ENCODE measurements around the gene SLC22A17. TPM values are rescaled to one million over a fixed set of nuclear protein-coding genes. Genes with fewer than 3 reads are reported as not detected.

SLC22A17 gene
- total RNA-seq, 1 donor from 2014 or later, result 29.3 TPM

DNA sequence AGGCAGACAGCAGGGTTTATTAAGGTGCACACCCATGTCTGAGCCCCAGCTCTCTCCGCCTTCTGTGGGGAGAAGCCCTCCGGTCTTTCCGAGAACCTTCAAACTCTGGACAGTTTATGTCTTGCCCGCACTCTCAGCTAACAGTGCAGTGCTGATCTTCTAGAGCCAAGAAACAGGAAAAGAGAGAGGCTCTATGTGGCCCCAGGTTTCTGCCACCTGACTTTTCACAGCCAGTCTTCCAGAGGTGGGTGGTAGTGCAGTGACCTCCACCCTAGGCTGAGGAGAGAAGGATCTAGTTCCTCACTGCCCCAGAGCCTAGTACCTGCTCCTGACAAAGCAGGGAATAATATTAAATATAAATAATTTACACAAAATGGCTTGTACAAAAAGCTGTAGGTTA lies 4.0 kb upstream of the SLC22A17 start:
- Histone ChIP-seq H3K4me2 (ENCODE audit: low read length) (no peak overlapping the region), H3K9ac (ENCODE audit: low read length) (no peak overlapping the region), H3K27ac (ENCODE audit: low read depth, low read length) (no peak overlapping the region), H3K79me2 (ENCODE audit: insufficient read depth, low read length) (no peaks in the 10 kb centered on the region), H2AFZ (ENCODE audit: low read depth, low read length) (no peak overlapping the region), H3K4me1 (ENCODE audit: insufficient read depth, low read length) (peaks cover 2% of the 10 kb centered on the region), H3K4me3 (ENCODE audit: insufficient read depth, low read depth, low read length) (no peak overlapping the region), H3K27me3 (ENCODE audit: insufficient read depth, low read length) (peaks cover 2% of the 10 kb centered on the region), H4K20me1 (ENCODE audit: insufficient read depth, low read length) (peaks cover 7% of the 10 kb centered on the region), H3K36me3 (ENCODE audit: insufficient read depth, low read length) (peaks cover 3% of the 10 kb centered on the region), H3K9me3 (ENCODE audit: insufficient read depth, low read depth, low read length) (no peaks in the 10 kb centered on the region)
- peaks cover 4% of the 10 kb centered on the region for H3K9me3 Mint-ChIP-seq (ENCODE audit: unreplicated experiment)
- peaks cover 17% of the 10 kb centered on the region for H3K27me3 Mint-ChIP-seq (ENCODE audit: low read depth, unreplicated experiment)
- peaks cover 2% of the 10 kb centered on the region for H3K4me1 Mint-ChIP-seq (ENCODE audit: low read depth, unreplicated experiment)
- FAIRE-seq, result no peak
- peaks cover 3% of the 10 kb centered on the region for H3K36me3 Mint-ChIP-seq (ENCODE audit: low read depth, unreplicated experiment)
- no peak for TF ChIP-seq EZH2 (IDR thresholded peaks at IDR 0.05; ENCODE audit: insufficient read depth, low read length)
- TF ChIP-seq, protein P1, sequence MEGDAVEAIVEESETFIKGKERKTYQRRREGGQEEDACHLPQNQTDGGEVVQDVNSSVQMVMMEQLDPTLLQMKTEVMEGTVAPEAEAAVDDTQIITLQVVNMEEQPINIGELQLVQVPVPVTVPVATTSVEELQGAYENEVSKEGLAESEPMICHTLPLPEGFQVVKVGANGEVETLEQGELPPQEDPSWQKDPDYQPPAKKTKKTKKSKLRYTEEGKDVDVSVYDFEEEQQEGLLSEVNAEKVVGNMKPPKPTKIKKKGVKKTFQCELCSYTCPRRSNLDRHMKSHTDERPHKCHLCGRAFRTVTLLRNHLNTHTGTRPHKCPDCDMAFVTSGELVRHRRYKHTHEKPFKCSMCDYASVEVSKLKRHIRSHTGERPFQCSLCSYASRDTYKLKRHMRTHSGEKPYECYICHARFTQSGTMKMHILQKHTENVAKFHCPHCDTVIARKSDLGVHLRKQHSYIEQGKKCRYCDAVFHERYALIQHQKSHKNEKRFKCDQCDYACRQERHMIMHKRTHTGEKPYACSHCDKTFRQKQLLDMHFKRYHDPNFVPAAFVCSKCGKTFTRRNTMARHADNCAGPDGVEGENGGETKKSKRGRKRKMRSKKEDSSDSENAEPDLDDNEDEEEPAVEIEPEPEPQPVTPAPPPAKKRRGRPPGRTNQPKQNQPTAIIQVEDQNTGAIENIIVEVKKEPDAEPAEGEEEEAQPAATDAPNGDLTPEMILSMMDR (IDR thresholded peaks at IDR 0.05; ENCODE audit: insufficient read depth, low read depth, low read length), result no peak
- H3K27ac Mint-ChIP-seq (ENCODE audit: unreplicated experiment), result no peak overlapping the region
- no peak for DNase-seq (ENCODE audit: low read depth)
- H3K4me3 Mint-ChIP-seq (ENCODE audit: unreplicated experiment), result no peak overlapping the region

DNA sequence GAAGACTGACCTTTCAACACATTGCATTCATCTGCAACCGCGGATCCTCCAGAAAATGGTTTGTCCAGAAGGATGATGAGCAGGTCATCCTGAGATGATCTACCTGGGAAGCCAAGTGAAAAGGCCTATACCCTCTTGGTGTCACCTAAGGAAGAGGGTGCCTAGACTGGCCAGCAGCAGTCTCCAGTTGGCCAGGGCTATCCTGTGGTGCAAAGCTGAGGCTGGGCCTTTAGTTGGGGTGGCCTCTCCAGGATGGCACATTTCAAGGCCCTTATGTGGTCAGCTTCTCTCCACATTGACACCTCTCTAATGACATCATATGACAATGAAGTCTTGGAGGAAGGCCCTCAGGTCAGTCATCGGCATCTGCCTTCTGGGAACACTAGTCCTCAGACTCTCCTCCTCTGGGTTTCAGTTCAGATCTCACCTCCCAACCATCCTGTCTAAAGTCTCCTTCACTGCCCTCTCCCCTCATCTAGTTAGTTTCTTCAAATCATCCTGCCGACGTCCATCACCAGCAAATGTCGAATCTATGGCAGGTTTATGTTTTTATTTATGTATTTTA lies 3.3 kb upstream of the SLC22A17 start:
- Mint-ChIP-seq H3K4me3 (ENCODE audit: unreplicated experiment) (no peak overlapping the region), H3K36me3 (ENCODE audit: low read depth, unreplicated experiment) (peaks cover 7% of the 10 kb centered on the region), H3K27ac (ENCODE audit: unreplicated experiment) (no peak overlapping the region), H3K27me3 (ENCODE audit: low read depth, unreplicated experiment) (peaks cover 21% of the 10 kb centered on the region), H3K9me3 (ENCODE audit: unreplicated experiment) (peaks cover 4% of the 10 kb centered on the region), H3K4me1 (ENCODE audit: low read depth, unreplicated experiment) (peaks cover 2% of the 10 kb centered on the region)
- Histone ChIP-seq H3K9ac (ENCODE audit: low read length) (no peak overlapping the region), H3K4me3 (ENCODE audit: insufficient read depth, low read depth, low read length) (no peak overlapping the region), H3K79me2 (ENCODE audit: insufficient read depth, low read length) (no peaks in the 10 kb centered on the region), H3K27me3 (ENCODE audit: insufficient read depth, low read length) (peaks cover 2% of the 10 kb centered on the region), H3K36me3 (ENCODE audit: insufficient read depth, low read length) (peaks cover 3% of the 10 kb centered on the region), H3K4me2 (ENCODE audit: low read length) (no peak overlapping the region), H4K20me1 (ENCODE audit: insufficient read depth, low read length) (peaks cover 7% of the 10 kb centered on the region), H3K9me3 (ENCODE audit: insufficient read depth, low read depth, low read length) (no peaks in the 10 kb centered on the region), H3K27ac (ENCODE audit: low read depth, low read length) (no peak overlapping the region), H2AFZ (ENCODE audit: low read depth, low read length) (no peak overlapping the region), H3K4me1 (ENCODE audit: insufficient read depth, low read length) (no peaks in the 10 kb centered on the region)
- no peak for FAIRE-seq
- TF ChIP-seq, protein P1 (IDR thresholded peaks at IDR 0.05; ENCODE audit: insufficient read depth, low read depth, low read length), result no peak
- TF ChIP-seq EZH2 (IDR thresholded peaks at IDR 0.05; ENCODE audit: insufficient read depth, low read length), result no peak
- DNase-seq (ENCODE audit: low read depth), result no peak

DNA sequence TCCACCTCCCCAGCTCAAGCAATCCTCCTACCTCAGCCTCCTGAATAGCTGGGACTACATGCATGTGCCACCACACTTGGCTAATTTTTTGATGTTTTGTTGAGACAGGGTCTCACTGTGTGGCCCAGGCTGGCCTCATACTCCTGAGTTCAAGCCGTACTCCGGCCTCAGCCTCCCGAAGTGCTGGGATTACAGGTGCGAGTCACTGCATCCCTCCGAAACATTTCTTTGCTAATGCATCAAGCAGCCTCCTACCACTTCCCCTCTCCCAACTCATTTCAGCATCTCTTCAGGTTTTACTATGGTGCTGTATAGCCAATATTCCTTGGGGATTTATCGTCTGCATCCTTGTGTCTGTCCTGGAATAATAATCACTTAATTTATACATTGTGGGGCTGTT lies 2.3 kb upstream of the SLC22A17 start:
- Mint-ChIP-seq H3K27ac (ENCODE audit: unreplicated experiment) (no peak overlapping the region), H3K36me3 (ENCODE audit: low read depth, unreplicated experiment) (peaks cover 10% of the 10 kb centered on the region), H3K4me3 (ENCODE audit: unreplicated experiment) (no peak overlapping the region), H3K9me3 (ENCODE audit: unreplicated experiment) (peaks cover 6% of the 10 kb centered on the region), H3K27me3 (ENCODE audit: low read depth, unreplicated experiment) (peaks cover 18% of the 10 kb centered on the region), H3K4me1 (ENCODE audit: low read depth, unreplicated experiment) (peaks cover 2% of the 10 kb centered on the region)
- Histone ChIP-seq H3K9ac (ENCODE audit: low read length) (no peak overlapping the region), H3K27me3 (ENCODE audit: insufficient read depth, low read length) (peaks cover 2% of the 10 kb centered on the region), H3K27ac (ENCODE audit: low read depth, low read length) (no peak overlapping the region), H3K36me3 (ENCODE audit: insufficient read depth, low read length) (peaks cover 3% of the 10 kb centered on the region), H3K4me2 (ENCODE audit: low read length) (no peak overlapping the region), H3K4me1 (ENCODE audit: insufficient read depth, low read length) (no peaks in the 10 kb centered on the region), H4K20me1 (ENCODE audit: insufficient read depth, low read length) (peaks cover 5% of the 10 kb centered on the region), H2AFZ (ENCODE audit: low read depth, low read length) (no peak overlapping the region), H3K4me3 (ENCODE audit: insufficient read depth, low read depth, low read length) (no peak overlapping the region), H3K79me2 (ENCODE audit: insufficient read depth, low read length) (no peaks in the 10 kb centered on the region), H3K9me3 (ENCODE audit: insufficient read depth, low read depth, low read length) (no peaks in the 10 kb centered on the region)
- DNase-seq (ENCODE audit: low read depth), result no peak
- no peak for FAIRE-seq
- no peak for TF ChIP-seq EZH2 (IDR thresholded peaks at IDR 0.05; ENCODE audit: insufficient read depth, low read length)
- TF ChIP-seq, protein P1 (IDR thresholded peaks at IDR 0.05; ENCODE audit: insufficient read depth, low read depth, low read length), result no peak

Data from astrocyte (in vitro differentiated cells and primary cell).